SIG-M5 (cell line): ENCODE measurements around the gene CFAP70.
"Not testable (repeated sequence)": the region's sequence is repeated elsewhere in the genome, so short reads cannot be mapped to it uniquely, and the experiment has no call there.

ENCODE experiments used
- DNase-seq: peaks from one replicate; lab custom pipeline; 2025; lab: John Stamatoyannopoulos, UW

CFAP70 gene

DNA sequence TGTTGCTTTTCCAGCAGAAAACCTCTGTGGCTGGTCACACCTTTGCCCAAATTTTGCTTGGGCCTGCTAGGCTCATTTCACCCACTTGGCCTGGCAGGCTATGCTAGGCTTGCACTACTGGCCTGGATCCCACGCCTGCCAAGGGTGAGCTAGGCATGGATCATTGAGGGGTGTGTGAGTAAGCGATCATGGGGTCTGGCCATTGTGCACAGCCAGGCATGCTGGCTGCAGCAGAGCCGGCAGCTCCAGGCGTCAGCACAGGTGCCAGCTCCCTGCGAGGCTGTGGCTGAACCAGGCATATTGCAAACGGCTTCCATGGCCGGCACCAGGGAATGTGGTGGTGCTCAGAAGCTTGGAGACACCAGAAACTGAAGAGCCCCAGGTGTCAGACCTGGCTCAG lies 19.2 kb downstream of the CFAP70 start:
- no peak for DNase-seq

DNA sequence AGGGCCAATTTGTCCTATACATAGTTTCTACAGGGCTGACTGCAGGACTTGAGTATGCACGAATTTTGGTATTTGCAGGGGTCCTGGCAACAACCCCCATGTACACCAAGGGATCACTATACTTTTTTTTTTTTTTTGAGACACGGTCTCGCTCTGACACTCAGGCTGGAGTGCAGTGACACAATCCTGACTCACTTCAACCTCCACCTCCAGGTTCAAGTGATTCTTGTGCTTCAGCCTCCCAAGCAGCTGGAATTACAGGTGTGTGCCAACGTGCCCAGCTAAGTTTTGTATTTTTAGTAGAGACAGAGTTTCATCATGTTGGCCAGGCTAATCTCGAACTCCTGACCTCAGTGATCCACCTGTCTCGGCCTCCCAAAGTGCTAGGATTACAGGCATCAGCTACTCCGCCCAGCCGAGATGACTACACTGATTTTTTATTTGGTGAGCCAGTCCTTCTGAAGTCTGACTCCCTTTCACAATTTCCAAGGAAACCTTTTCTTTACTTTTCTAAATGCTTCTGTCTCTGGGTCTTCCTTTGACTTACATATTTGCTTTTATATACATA lies 19.8 kb downstream of the CFAP70 start:
- DNase-seq, result no peak

DNA sequence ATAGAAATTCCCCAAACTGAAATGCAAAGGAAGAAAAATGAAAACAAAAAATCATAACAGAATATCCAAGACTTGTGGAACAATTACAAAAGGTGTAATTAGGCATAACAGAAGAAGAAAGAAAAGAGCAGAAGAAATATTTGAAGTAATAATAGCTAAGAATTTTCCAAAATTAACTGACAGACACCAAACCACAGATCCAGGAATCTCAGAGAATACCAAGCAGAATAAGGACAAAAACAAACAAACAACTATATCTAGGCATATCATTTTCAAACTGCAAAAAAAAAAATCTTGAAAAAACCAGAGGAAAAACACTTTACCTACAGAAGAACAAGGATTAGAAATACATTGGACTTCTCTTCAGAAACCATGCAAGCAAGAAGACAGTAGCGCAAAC lies 25.5 kb downstream of the CFAP70 start:
- no peak for DNase-seq

DNA sequence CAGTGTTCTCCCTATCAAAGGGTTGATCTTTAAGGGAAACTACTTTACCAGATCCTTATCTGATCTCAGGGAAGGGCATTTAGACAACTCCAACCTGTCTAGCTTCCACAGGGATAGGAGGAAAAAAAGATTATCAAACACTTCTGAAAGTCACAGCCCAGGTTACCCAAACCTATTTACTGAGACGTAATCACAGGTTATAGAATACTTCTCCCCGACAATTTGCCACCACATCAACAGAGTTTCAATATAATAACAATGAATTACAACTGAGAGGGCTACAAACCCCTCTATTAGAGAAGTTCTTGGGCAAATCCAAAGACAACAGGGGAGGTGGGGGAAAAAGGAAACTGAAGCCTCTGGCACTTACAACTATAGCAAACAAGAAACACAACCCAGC lies 26.3 kb downstream of the CFAP70 start:
- DNase-seq, result no peak

DNA sequence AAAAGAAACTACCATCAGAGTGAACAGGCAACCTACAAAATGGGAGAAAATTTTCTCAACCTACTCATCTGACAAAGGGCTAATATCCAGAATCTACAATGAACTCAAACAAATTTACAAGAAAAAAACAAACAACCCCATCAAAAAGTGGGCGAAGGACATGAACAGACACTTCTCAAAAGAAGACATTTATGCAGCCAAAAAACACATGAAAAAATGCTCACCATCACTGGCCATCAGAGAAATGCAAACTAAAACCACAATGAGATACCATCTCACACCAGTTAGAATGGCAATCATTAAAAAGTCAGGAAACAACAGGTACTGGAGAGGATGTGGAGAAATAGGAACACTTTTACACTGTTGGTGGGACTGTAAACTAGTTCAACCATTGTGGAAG lies 30.1 kb downstream of the CFAP70 start:
- DNase-seq, result not testable (repeated sequence)

DNA sequence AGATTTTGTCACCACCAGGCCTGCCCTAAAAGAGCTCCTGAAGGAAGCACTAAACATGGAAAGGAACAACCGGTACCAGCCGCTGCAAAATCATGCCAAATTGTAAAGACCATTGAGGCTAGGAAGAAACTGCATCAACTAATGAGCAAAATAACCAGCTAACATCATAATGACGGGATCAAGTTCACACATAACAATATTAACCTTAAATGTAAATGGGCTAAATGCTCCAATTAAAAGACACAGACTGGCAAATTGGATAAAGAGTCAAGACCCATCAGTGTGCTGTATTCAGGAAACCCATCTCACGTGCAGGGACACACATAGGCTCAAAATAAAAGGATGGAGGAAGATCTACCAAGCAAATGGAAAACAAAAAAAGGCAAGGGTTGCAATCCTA lies 33.4 kb downstream of the CFAP70 start:
- not testable (repeated sequence) for DNase-seq

DNA sequence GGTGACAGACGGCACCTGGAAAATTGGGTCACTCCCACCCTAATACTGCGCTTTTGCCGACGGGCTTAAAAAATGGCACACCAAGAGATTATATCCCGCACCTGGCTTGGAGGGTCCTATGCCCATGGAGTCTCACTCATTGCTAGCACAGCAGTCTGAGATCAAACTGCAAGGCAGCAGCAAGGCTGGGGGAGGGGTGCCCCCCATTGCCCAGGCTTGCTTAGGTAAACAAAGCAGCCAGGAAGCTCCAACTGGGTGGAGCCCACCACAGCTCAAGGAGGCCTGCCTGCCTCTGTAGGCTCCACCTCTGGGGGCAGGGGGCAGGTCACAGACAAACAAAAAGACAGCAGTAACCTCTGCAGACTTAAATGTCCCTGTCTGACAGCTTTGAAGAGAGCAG lies 35.1 kb downstream of the CFAP70 start:
- DNase-seq, result not testable (repeated sequence)

DNA sequence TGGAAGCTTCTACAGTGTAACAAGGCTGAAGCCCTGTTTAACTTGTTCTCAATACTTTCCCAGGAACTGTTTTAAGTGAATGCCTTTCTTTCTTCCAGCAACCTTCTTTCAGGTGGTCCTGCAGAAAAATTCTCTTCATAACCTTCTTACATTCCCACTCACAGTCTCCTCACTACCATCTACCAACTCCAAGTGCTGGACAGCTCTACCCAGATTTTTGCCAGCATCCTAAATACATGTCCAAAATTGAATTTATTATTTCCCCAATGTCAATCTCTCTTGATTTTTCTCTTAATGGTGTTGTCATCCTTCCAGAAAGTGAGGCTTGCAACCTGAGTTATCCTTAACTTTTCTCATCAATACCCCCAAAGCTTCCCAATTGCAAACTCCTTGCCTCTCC lies 48.2 kb downstream of the CFAP70 start:
- no peak for DNase-seq

DNA sequence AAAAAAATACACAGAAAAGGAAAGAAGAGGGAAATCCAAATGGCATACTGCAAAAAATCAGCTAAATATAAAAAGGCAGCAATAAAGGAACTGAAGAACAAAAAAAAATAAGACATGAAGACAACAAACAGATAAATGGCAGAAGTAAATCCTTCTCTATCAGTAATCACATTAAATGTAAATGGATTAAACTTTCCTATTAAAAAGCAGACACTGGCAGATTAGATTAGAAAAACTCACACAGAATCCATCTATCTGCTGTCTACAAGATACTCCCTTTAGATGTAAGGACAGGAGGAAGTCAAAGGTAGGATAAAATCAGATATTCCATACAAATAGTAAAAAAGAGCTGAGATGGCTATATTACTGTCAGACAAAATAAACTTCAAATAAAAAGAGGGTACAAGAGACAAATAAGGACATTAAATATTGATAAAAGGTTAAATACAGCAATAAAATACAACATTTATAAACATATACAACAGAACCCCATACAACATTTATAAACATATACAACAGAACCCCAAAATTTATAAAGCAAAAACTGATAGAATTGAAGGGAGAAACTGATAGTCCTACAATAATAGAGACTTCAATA lies 51.4 kb downstream of the CFAP70 start:
- DNase-seq, result no peak

DNA sequence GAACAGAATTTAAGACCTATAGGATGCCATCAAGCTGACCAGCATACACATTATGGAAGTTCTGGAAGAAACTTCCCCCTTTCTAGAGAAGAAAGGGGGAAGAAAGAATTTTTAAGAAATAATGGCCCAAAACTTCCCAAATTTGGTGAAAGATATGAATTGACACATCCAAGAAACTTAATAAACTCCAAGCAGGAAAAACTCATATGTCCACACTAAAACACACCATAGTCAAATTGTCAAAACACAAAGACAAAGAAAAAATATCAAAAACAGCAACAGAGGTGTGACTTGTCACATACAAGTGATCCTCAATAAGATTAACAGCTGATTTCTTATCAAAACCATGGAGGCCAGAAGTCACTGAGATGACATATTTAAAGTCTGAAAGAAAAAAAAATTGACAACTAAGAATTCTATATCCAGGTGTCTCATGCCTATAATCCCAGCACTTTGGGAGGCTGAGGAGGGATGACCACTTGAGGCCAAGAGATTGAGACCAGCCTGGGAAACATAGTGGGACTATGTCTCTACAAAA lies 52.4 kb downstream of the CFAP70 start:
- DNase-seq, result no peak

DNA sequence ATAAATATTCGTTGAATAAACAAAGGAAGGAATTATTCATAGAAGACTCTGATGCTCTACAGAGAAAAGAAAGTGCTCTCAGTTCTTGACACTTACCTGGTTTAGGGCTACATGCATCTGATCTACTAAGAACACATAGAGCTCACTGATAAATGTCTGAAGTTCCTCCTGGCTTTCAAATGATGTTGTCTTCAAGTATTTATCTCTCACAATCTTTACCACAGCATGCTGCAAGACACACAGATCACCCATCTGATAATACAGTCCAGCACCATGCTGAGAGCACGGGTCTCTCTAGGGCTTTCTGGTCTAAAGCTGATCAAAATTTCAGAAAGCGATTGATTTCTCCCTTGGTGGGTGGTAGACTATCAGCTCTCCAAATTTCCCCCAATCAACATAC lies 61.7 kb downstream of the CFAP70 start:
- DNase-seq, result no peak

DNA sequence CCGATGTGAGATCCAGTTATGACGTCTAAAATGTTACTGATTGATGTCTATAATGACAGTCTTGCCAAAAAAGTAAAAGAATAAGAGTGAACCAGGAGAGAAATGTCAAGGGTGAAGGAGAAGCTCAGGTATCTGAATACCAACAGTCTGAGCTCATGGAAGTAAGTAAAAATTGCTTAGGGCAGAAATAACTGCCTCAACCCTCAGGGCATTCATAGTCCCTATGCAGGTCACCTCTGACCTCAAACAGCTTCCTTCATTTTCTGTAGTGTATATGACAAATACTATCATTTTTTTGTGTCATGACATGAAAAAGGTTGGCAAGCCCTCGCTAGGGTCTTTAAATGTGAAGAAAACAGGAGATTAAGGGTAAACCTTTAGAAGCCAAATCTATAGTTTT lies 65.2 kb downstream of the CFAP70 start:
- DNase-seq, result no peak

DNA sequence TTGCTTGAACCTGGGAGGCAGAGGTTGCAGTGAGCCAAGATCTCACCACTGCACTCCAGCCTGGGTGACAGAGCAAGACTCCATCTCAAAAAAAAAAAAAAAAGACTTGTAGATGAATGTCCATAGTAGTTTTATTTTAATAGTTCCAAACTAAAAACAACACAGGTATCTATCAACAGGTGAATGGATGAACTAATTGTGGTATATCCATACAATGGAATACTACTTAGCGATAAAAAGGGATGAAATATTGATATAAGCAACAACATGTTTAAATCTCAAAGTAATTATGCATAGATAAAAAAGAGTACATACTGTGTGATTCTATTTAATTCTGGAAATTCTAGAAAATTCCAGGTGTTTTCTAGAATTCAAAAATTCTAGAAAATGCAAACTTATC lies 68.7 kb downstream of the CFAP70 start:
- no peak for DNase-seq

DNA sequence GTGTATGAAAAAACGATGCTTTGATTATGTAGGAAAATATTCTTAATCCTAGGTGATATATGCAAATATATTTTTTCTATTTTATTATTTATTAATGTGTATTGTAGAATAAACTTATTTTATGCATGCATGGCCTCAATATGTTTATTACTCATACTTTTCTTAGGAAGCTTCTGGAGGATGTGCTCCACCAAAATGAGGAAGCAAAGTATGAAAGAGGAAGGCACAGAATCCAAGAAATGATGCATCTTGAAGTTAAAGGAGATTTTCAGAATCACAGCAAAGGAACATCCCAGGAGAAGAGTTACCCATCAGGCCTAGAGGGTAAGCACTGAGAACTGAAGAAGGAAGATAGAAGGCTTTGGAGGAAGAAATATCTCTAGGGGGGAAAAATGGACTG lies 71.2 kb downstream of the CFAP70 start:
- peak; percentile 4 for DNase-seq

DNA sequence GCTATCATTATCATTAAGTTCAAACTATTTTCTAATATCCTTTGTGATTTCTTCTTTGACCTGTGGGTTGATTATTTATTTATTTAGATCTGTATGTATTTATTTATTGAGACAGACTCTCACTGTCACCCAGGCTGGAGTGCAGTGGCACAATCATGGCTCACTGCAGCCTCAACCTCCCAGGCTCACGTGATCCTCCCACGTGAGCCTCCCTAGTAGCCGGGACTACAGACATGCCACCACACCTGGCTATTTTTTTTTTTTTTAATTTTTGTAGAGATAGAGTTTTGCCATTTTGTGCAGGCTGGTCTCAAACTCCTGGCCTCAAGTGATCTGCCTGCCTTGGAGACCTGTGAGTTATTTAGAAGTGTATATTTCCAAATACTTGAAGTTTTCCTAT lies 77.6 kb downstream of the CFAP70 start:
- DNase-seq, result no peak

DNA sequence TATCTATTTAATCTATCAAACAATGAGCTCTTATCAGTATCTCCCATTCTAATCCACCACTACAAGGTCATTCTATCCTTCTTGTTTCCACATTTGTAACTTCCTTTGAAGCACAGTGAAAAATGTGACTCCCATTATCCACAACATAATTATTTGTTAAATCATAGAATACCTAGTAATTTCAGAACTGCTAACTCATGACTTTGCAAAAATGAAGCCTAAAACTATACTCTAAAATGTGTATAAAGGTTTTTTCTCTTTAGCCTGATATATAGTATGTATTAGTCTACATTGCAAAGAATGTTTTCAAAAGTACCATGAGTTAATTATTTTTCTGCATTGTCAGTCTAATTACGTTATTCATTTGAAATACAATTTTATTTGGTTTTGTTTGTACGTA lies 94.2 kb downstream of the CFAP70 start:
- DNase-seq, result no peak

DNA sequence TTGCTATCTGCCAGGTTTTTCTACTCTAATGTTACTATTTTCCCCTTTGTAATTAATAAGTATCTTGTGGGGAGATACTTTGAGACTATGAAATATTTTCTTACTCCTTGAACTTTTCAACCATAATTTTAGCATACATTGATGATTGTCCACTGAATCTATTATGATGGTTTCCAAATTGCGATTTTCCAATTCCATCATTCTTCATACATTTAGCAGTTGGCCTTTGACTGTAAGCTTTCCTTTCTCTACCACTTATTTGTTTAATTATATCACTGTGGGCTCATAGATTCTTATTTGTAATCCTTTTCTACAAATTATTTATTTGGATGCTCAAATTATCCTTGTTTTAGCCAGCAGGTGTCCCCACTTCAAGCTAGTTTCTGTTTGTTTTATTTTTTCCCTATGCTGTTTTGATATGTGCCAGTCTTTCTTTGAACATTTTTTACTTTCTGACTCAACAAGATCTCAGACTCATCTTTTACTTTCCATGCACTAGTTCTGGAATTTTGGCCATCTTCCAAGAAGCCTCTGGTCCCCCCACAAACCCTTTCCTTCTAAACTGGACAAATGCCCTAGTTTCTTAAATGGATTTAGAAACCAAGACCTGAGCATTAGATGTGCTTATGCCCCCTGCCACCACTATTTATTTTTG lies 94.8 kb downstream of the CFAP70 start:
- no peak for DNase-seq

DNA sequence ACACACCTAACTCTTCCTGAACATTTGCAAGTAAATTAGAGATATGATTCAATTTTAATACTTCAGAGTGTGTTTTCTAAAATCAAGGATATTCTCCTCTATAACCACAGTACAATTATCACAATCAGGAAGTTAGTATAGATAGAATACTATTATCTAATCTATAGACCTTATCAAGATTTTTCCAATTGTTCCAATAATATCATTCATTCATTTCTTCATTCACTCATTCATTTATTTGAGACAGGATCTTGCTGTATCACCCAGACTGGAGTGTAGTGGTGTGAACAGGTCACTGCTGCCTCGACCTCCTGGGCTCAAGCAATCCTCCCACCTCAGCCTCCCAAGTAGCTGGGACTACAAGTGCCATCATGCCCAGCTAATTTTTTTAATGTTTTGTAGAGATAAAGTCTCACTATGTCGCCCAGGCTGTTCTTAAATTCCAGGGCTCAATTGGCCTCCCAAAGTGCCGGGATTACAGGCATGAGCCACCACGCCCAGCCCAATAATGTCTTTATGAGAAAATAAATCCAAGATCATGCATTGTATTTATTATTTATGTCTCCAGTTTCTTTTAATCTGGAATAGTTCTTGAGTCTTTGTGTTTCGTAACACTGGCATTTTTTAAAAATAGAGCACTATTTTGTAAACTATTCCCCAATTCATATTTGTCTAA lies 95.6 kb downstream of the CFAP70 start:
- DNase-seq, result no peak

DNA sequence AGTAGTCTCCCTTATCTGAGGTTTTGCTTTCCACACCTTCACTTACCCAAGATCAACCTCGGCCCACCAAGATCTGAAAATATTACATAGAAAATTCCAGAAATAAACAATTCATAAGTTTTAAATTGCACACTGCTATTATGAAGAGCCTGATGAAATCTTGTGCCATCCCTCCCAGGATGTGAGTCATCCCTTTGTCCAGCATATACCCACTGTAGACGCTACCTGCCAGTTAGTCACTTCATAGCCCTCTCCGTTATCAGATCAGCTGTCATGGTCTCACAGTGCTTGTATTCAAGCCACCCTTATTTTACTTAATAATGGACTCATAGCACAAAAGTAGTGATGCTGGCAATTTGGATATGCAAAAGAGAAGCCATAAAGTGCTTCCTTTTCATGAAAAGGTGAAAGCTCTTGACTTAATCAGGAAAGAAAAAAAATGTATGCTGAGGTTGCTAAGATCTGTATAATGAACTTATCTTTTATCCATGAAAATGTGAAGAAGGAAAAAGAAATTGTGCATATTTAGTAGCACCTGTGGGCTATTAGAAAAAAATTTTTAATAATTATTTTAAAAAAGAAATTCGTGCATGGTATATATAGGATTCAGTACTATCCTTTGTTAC lies 96.4 kb downstream of the CFAP70 start:
- DNase-seq, result no peak

DNA sequence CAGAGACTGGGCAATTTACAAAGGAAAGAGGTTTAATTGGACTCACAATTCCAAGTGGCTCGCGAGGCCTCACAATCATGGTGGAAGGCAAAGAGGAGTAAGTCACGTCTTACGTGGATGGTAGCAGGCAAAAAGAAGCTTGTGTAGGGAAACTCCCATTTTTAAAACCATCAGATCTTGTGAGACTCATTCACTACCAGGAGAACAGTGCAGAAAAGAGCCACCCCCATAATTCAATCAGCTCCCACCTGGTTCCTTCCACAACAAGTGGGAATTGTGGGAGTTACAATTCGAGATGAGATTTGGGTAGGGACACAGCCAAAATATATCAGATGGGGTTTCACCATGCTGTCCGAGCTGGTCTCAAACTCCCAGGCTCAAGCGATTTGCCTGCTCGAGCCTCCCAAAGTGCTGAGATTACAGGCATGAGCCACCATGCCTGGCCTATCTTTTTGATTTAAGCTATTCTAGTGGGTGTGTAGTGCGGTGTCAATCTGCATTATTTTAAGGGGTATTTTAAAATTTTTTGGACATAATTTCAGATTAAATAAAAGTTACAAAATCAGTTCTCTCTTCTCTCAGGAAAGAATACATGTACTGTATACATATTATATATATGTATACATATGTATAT lies 97.2 kb downstream of the CFAP70 start:
- no peak for DNase-seq

DNA sequence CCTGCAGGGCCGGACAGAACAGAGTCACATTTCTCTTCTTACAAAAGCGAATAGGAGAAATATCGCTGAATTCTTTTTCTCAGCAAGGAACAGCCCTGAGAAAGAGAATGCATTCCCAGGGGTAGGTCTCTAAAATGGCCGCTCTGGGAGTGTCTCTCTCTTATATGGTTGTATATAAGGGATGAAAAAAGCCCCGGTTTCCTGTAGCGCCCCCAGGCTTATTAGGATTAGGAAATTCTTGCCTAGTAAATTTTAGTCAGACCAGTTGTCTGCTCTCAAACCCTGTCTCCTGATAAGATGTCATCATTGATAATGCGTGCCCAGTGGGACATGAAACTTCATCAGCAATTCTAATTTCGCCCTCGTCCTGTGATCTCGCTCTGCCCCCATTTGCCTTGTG lies 100.1 kb downstream of the CFAP70 start:
- DNase-seq, result not testable (repeated sequence)

DNA sequence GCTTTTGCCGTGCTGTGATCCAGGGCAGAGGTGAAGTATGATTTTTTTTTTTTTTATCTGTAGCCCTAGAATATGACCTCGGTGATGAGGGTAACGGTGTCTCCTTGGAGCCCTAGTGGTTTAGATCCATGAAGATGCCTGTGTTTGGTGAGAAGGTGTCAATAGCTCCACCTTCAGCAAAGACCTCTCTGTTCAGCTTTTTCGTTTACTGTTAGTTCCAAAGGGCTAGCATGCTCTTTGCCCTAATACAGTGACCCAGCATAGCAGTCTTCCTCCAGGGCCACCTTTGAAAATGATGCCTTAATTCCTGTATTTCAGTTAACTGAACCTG lies 105.5 kb downstream of the CFAP70 start:
- no peak for DNase-seq
